ENCODE measurements around the gene LDOC1. TPM values are rescaled to one million over a fixed set of nuclear protein-coding genes. Genes with fewer than 3 reads are reported as not detected.
"Not testable (repeated sequence)": the region's sequence is repeated elsewhere in the genome, so short reads cannot be mapped to it uniquely, and the experiment has no call there.

LDOC1 gene
- total RNA-seq, 1 experiment from 2014 or later, result 16.9 TPM

GRCh38 chrX:141201962-141202361 is 25.0 kb upstream of the LDOC1 start (continued):
- TF ChIP-seq USF1 (CRISPR knock-in tag; IDR thresholded peaks at IDR 0.05), result no peak
- TF ChIP-seq ATF3 (CRISPR knock-in tag; conservative IDR thresholded peaks at IDR 0.05), result no peak
- no peak for TF ChIP-seq ERG (CRISPR knock-in tag; IDR thresholded peaks at IDR 0.05)
- TF ChIP-seq ZNF423 (CRISPR knock-in tag; IDR thresholded peaks at IDR 0.05), result no peak
- no peak for TF ChIP-seq ZSCAN18 (CRISPR knock-in tag; IDR thresholded peaks at IDR 0.05)

GRCh38 chrX:141188573-141188972 is 11.6 kb upstream of the LDOC1 start:
- H3K27me3 Mint-ChIP-seq (ENCODE audit: low read depth); POLR2A ChIA-PET; ATAC-seq; H3K4me3 Mint-ChIP-seq; CTCF ChIA-PET; DNase-seq (ENCODE audit: low spot score); H3K4me1 Mint-ChIP-seq; H3K27ac Mint-ChIP-seq: not testable (repeated sequence)
- H3K36me3 Mint-ChIP-seq, result peaks cover 20% of the 10 kb centered on the region
- peaks cover 41% of the 10 kb centered on the region for H3K9me3 Mint-ChIP-seq

GRCh38 chrX:141185366-141185765 is 8.4 kb upstream of the LDOC1 start:
- POLR2A ChIA-PET, result no interaction called here
- ATAC-seq, result no peak
- no peak overlapping the region for H3K4me3 Mint-ChIP-seq

GRCh38 chrX:141183000-141183399 is 6.1 kb upstream of the LDOC1 start:
- H3K27ac Mint-ChIP-seq, result no peak overlapping the region
- POLR2A ChIA-PET, result no interaction called here
- TF ChIP-seq ZNF317 (CRISPR knock-in tag; IDR thresholded peaks at IDR 0.05; ENCODE audit: borderline replicate concordance, low read depth) (no peak), SMAD3 (CRISPR knock-in tag; IDR thresholded peaks at IDR 0.05; ENCODE audit: borderline replicate concordance) (no peak), HMGA2 (CRISPR knock-in tag; IDR thresholded peaks at IDR 0.05) (no peak), ZNF263 (CRISPR knock-in tag; IDR thresholded peaks at IDR 0.05; ENCODE audit: low read depth) (no peak), ATF1 (CRISPR knock-in tag; IDR thresholded peaks at IDR 0.05) (no peak), NR3C1 (CRISPR knock-in tag; conservative IDR thresholded peaks at IDR 0.05; ENCODE audit: low read depth) (no peak), ZNF671 (CRISPR knock-in tag; IDR thresholded peaks at IDR 0.05) (no peak)
- peaks cover 7% of the 10 kb centered on the region for H3K4me1 Mint-ChIP-seq
- CTCF ChIA-PET, result no interaction called here
- H3K9me3 Mint-ChIP-seq, result peaks cover 21% of the 10 kb centered on the region
- DNase-seq (ENCODE audit: low spot score) (no peak), ATAC-seq (no peak)
- peaks cover 3% of the 10 kb centered on the region; the same call in 1 of the 2 replicates for H3K27me3 Mint-ChIP-seq (ENCODE audit: low read depth)
- H3K36me3 Mint-ChIP-seq, result peaks cover 11% of the 10 kb centered on the region
- no peak overlapping the region for H3K4me3 Mint-ChIP-seq

More at GRCh38 chrX:141185366-141185765, 8.4 kb upstream of the LDOC1 start:
- H3K36me3 Mint-ChIP-seq, result peaks cover 8% of the 10 kb centered on the region
- no peaks in the 10 kb centered on the region; the same call in 1 of the 2 replicates for H3K27me3 Mint-ChIP-seq (ENCODE audit: low read depth)
- peaks cover 31% of the 10 kb centered on the region for H3K9me3 Mint-ChIP-seq
- CTCF ChIA-PET, result no interaction called here
- no peak for TF ChIP-seq ZSCAN18 (CRISPR knock-in tag; IDR thresholded peaks at IDR 0.05)
- H3K4me1 Mint-ChIP-seq, result peaks cover 4% of the 10 kb centered on the region
- no peak for DNase-seq (ENCODE audit: low spot score)
- H3K27ac Mint-ChIP-seq, result no peak overlapping the region

GRCh38 chrX:141180851-141181250 is 3.9 kb upstream of the LDOC1 start:
- H3K4me3 Mint-ChIP-seq, result no peak overlapping the region
- CTCF ChIA-PET, result no interaction called here
- ATAC-seq (no peak), DNase-seq (ENCODE audit: low spot score) (no peak)
- no peak overlapping the region for H3K27ac Mint-ChIP-seq
- TF ChIP-seq GRHL2 (CRISPR knock-in tag; IDR thresholded peaks at IDR 0.05; ENCODE audit: insufficient replicate concordance, severe bottlenecking), result no peak
- peaks cover 9% of the 10 kb centered on the region for H3K4me1 Mint-ChIP-seq
- POLR2A ChIA-PET, result no interaction called here
- H3K9me3 Mint-ChIP-seq, result peaks cover 11% of the 10 kb centered on the region
- H3K36me3 Mint-ChIP-seq, result peaks cover 10% of the 10 kb centered on the region; the same call in 1 of the 2 replicates
- H3K27me3 Mint-ChIP-seq (ENCODE audit: low read depth), result peaks cover 3% of the 10 kb centered on the region; the same call in 1 of the 2 replicates
